ENCODE results near the gene BRD9.
"Not testable (repeated sequence)": the region's sequence is repeated elsewhere in the genome, so short reads cannot be mapped to it uniquely, and the experiment has no call there.

The BRD9 gene

GRCh38 chr5:900781-901180 is 8.2 kb upstream of the BRD9 start:
- no peak for DNase-seq

- no peak for DNase-seq
Observed at GRCh38 chr5:893711-894110, 1.1 kb upstream of the BRD9 start.

- DNase-seq: no peak
Observed at GRCh38 chr5:893137-893506, 521 bp upstream of the BRD9 start.

- DNase-seq: peak; percentile 36
Observed at GRCh38 chr5:891837-892393, 686 bp downstream of the BRD9 start.

- DNase-seq: no peak
Observed at GRCh38 chr5:891117-891836, 1.3 kb downstream of the BRD9 start.

- DNase-seq: no peak
Observed at GRCh38 chr5:889075-889710, 3.4 kb downstream of the BRD9 start.

- DNase-seq: no peak
Observed at GRCh38 chr5:888638-889035, 4.0 kb downstream of the BRD9 start.

- no peak for DNase-seq
Observed at GRCh38 chr5:887947-888637, 4.5 kb downstream of the BRD9 start.

GRCh38 chr5:886716-887325 is 5.8 kb downstream of the BRD9 start:
- no peak for DNase-seq

- DNase-seq: no peak
Observed at GRCh38 chr5:886036-886435, 6.6 kb downstream of the BRD9 start.

- DNase-seq: no peak
Observed at GRCh38 chr5:885529-885928, 7.1 kb downstream of the BRD9 start.

GRCh38 chr5:885127-885442 is 7.5 kb downstream of the BRD9 start:
- DNase-seq: no peak

GRCh38 chr5:884345-885126 is 8.1 kb downstream of the BRD9 start:
- no peak for DNase-seq

- no peak for DNase-seq
Observed at GRCh38 chr5:883475-884181, 9.0 kb downstream of the BRD9 start.

- no peak for DNase-seq
Observed at GRCh38 chr5:882253-883183, 10.1 kb downstream of the BRD9 start.

- no peak for DNase-seq
Observed at GRCh38 chr5:881551-881935, 11.1 kb downstream of the BRD9 start.

GRCh38 chr5:880816-881550 is 11.6 kb downstream of the BRD9 start:
- no peak for DNase-seq

GRCh38 chr5:878677-879076 is 13.9 kb downstream of the BRD9 start:
- DNase-seq: not testable (repeated sequence)

- no peak for DNase-seq
Observed at GRCh38 chr5:878125-878524, 14.5 kb downstream of the BRD9 start.
